Motor neuron (in vitro differentiated cells): ENCODE data around the gene SRRM4. TPM values are rescaled to one million over a fixed set of nuclear protein-coding genes. Genes with fewer than 3 reads are reported as not detected.

ENCODE experiments used
- ATAC-seq, 8 experiments: fragments of 200-7000 bp; cut with Tn5 transposase; replicated peaks in 6 of 8; 2 replicates each; pipeline ENCODE4 v1.8.0; 2021; ENCODE audit warnings: mild to moderate bottlenecking in 8 of 8, moderate library complexity in 8 of 8
- H3K27ac ChIP-seq, 2 donors: fragments of 250-450 bp; sonication (Bioruptor Pico); 2 replicates each; pipeline ENCODE4 v1.9.0; 2021; ENCODE audit warnings: antibody characterized with exemption in 2 of 2, mild to moderate bottlenecking in 2 of 2, moderate library complexity in 1 of 2
- H3K4me1 ChIP-seq, 2 donors: fragments of 250-450 bp; sonication (Bioruptor Pico); replicated peaks in 1 of 2; 2 replicates each; pipeline ENCODE4 v1.6.1; 2021; ENCODE audit warnings: antibody characterized with exemption in 2 of 2, mild to moderate bottlenecking in 2 of 2, moderate library complexity in 1 of 2
- H3K4me3 ChIP-seq, 5 donors: fragments of 250-450 bp; sonication (Bioruptor Pico); 2 replicates each; pipeline ENCODE4 v1.9.0; 2021; ENCODE audit warnings: antibody characterized with exemption in 5 of 5, mild to moderate bottlenecking in 5 of 5, moderate library complexity in 4 of 5
- WGBS, 10 experiments: fragments of 450-650 bp; shearing (Covaris generic); methylation state at CpG; one replicate each; pipeline ENCODE4 v1.0.0; 2022; 5-methylcytosine and 5-hydroxymethylcytosine counted together
- in situ Hi-C, 9 experiments: fragments of 400-800 bp; cut with MboI; loops; one replicate each; pipeline ENCODE4 v1.15.0; 2021; ENCODE audit warnings: low sequenced_read_pairs in 9 of 9, low pct_unique_long_range_greater_than_20kb in 2 of 9; ENCODE audit not compliant: unreplicated experiment in 9 of 9
- total RNA-seq, 8 experiments: library from RNA; unstranded; fragments of 300-600 nt; gene quantifications; 2 replicates each; pipeline versions ENCODE4 v1.2.3 to v1.2.4, GENCODE V29; 2022

SRRM4 gene
- total RNA-seq, 8 experiments from 2014 or later, result 0.04 to 20.9 (median 8.1) TPM

DNA sequence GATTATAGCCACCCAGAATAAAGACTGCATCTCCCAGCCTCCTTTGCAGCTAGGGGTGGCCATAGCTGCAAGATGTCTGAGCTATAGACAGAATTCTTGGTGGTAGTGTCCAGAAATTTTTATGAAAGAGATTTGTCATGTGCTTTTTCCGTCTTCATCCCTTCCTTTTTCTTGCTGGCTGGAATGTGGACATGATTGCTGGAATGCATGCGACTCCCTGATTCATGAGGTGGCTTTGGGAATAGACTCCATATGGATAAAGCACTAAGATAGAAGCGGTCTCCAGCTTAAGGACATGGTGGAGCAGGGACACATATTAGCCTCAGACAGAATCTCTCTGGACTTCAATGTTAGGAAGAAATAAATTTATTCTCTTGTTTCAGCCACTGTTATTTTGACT is 187.4 kb downstream of the SRRM4 start:
- ATAC-seq, result no peak
- in situ Hi-C loops, result no loop called here
- H3K27ac ChIP-seq, result no peak overlapping the region
- H3K4me3 ChIP-seq, result no peak overlapping the region
- WGBS, 10 experiments, result 33 to 100% (median 79%) methylated on average over 1 to 3 of the region's 3 CpGs; no CpG with 5 or more reads in 2 of the 10 experiments
- no peaks in the 10 kb centered on the region for H3K4me1 ChIP-seq

- Histone ChIP-seq H3K4me3 (no peak overlapping the region), H3K27ac (no peak overlapping the region), H3K4me1 (no peaks in the 10 kb centered on the region)
- WGBS, 10 experiments, result 0 to 100% (median 57%) methylated on average over 1 to 2 of the region's 2 CpGs; no CpG with 5 or more reads in 1 of the 10 experiments
- ATAC-seq, result no peak
- in situ Hi-C loops, result no loop called here
Observed at GRCh38 chr12:119169150-119169549, 187.8 kb downstream of the SRRM4 start.

- H3K4me1 ChIP-seq, result peaks cover 4 to 6% of the 10 kb centered on the region in 2 donors
- no peak overlapping the region for H3K27ac ChIP-seq
- no peak overlapping the region for H3K4me3 ChIP-seq
- no peak for ATAC-seq
- WGBS, 10 experiments, result 50 to 100% (median 94%) methylated on average over 1 to 5 of the region's 5 CpGs; no CpG with 5 or more reads in 2 of the 10 experiments
- in situ Hi-C loops, result no loop called here
Observed at GRCh38 chr12:119171291-119171690, 189.9 kb downstream of the SRRM4 start.

DNA sequence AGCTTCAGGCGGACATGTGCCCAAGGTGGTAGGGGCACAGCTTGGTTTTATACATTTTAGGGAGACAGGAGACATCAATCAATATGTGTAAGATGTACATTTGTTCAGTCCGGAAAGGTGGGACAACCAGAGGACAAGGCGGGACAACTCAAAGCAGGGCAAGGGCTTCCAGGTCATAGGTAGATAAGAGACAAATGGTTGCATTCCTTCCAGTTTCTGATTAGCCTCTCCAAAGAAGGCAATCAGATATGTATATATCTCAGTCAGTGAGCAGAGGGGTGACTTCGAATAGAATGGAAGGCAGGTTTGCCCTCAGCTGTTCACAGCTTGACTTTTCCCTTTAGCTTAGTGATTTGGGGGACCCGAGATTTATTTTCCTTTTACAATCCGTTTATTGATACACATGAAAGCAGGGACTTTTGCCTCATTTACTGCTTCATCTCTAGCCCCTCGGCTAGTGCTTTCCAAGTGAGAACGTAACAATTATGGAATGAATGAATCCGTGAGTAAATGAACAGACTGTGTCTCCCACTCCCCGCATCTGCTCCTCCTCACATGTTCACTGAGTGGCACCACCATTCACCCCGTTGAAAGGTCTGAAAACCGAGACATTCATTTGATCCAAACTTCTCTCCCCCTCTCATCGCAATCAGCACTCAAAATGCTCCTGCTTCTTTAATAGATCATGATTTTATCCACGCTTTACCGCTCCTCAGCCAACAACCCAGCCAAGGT is 190.5 kb downstream of the SRRM4 start:
- Histone ChIP-seq H3K4me1 (peaks cover 8 to 10% of the 10 kb centered on the region in 2 donors), H3K4me3 (no peak overlapping the region), H3K27ac (no peak overlapping the region)
- no peak for ATAC-seq
- WGBS, 10 experiments, result 35 to 83% (median 72%) methylated on average over 2 to 14 of the region's 15 CpGs; no CpG with 5 or more reads in 1 of the 10 experiments
- in situ Hi-C loops, result no loop called here

GRCh38 chr12:119175081-119175480 is 193.7 kb downstream of the SRRM4 start:
- Histone ChIP-seq H3K4me3 (no peak overlapping the region), H3K27ac (no peak overlapping the region), H3K4me1 (peaks cover 30 to 31% of the 10 kb centered on the region in 2 donors)
- in situ Hi-C loops, result loop anchor here in 1 of 9 experiments (25.0 kb wide), 1 partner anchor 237 kb away; no protein-coding TSS in a partner anchor
- no peak for ATAC-seq
- 50 to 100% (median 80%) methylated on average over 1 to 5 of the region's 5 CpGs; no CpG with 5 or more reads in 3 of the 10 experiments for WGBS, 10 experiments

GRCh38 chr12:119176267-119177055 is 195.1 kb downstream of the SRRM4 start:
- 24 to 100% (median 52%) methylated on average over 1 to 13 of the region's 21 CpGs; no CpG with 5 or more reads in 2 of the 10 experiments for WGBS, 10 experiments
- in situ Hi-C loops, result loop anchor here in 1 of 9 experiments (25.0 kb wide), 1 partner anchor 236 kb away; no protein-coding TSS in a partner anchor
- Histone ChIP-seq H3K4me3 (no peak overlapping the region), H3K27ac (peak overlapping the region; percentile 24 to 73), H3K4me1 (peaks cover 44% of the 10 kb centered on the region in 2 donors)
- ATAC-seq, result peak; percentile 47 to 77 (median 65)

DNA sequence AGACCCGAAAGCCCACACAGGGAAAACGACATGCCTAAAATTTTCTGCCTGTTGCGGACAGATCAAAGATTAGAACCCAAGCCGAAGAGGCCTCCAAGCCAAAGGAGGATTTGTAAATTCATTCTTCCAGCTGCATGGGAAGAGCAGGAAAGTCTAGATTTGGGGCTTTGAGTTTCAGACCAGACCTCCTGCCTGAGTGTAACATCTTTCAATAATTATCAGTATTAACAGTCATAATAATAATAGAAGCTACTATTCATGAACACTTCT is 195.7 kb downstream of the SRRM4 start:
- H3K27ac ChIP-seq, result no peak overlapping the region
- 77 to 100% (median 98%) methylated on average over 1 to 4 of the region's 4 CpGs; no CpG with 5 or more reads in 4 of the 10 experiments for WGBS, 10 experiments
- peaks cover 46 to 47% of the 10 kb centered on the region in 2 donors for H3K4me1 ChIP-seq
- H3K4me3 ChIP-seq, result no peak overlapping the region
- ATAC-seq, result no peak
- in situ Hi-C loops, result loop anchor here in 1 of 9 experiments (25.0 kb wide), 1 partner anchor 235 kb away; no protein-coding TSS in a partner anchor

- no peak overlapping the region for H3K27ac ChIP-seq
Observed at GRCh38 chr12:119177724-119178380, 196.5 kb downstream of the SRRM4 start.

DNA sequence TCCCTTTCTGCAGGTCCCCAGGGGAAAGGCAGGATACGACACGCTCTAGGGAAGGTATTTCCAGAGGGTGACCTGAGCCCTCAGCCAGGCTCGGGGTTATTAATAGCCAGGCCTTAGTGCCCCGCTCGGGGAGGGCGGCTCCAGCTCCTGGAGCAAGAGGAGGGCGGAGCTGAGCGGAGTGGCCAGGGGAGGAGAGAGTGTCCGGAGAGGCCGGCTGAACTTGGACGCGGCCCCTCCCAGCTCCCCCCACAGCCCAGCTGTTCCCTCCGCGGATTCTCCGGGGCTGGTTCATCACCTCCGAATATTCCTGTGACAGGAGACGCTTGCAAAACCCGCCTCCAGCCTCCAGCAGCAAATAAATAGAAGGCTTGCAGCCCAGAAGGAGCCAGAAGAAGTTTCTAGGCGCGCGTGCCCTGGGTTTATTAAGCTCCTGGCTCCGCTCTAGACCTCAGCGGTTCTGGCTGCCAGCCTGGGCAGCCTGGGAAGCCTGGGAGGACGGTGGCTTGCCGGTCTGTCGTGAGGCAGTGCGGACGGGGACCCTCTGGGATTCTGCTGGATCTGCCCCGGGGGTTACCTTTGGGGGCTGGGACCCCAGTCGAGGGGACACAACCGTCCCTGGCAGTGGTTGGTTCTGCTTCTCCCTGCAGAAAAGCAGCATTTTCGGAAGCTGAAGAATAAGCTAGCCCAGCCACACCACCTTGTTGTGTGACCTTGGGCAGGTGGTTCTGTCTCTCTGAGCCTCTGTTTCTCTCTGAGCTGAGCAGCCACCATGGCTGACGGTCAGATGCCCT is 197.4 kb downstream of the SRRM4 start, which contains the start of gene HSPB8:
Gene HSPB8, plus strand, starts transcription at position 388 of the 791 bp plus-strand sequence. Its CDS starts 382 bp downstream, at position 770.
- peak; percentile 74 to 90 (median 86) for ATAC-seq
- Histone ChIP-seq H3K4me3 (peak within 1 kb of the TSS in 3 of 5 donors; percentile 2 to 23 (median 10)), H3K27ac (peak within 1 kb of the TSS; percentile 20 to 45), H3K4me1 (peaks cover 46 to 47% of the 10 kb centered on the region in 2 donors)
- in situ Hi-C loops, result loop anchor here in 1 of 9 experiments (25.0 kb wide), 1 partner anchor 234 kb away; no protein-coding TSS in a partner anchor
- 0 to 60% (median 18%) methylated on average over 1 to 12 of the region's 33 CpGs; no CpG with 5 or more reads in 5 of the 10 experiments for WGBS, 10 experiments

More at GRCh38 chr12:119177724-119178380, 196.5 kb downstream of the SRRM4 start:
- H3K4me3 ChIP-seq, result no peak overlapping the region
- 73 to 100% (median 92%) methylated on average over 5 to 13 of the region's 15 CpGs for WGBS, 10 experiments
- no peak for ATAC-seq
- H3K4me1 ChIP-seq, result peaks cover 46 to 47% of the 10 kb centered on the region in 2 donors
- in situ Hi-C loops, result loop anchor here in 1 of 9 experiments (25.0 kb wide), 1 partner anchor 234 kb away; no protein-coding TSS in a partner anchor

DNA sequence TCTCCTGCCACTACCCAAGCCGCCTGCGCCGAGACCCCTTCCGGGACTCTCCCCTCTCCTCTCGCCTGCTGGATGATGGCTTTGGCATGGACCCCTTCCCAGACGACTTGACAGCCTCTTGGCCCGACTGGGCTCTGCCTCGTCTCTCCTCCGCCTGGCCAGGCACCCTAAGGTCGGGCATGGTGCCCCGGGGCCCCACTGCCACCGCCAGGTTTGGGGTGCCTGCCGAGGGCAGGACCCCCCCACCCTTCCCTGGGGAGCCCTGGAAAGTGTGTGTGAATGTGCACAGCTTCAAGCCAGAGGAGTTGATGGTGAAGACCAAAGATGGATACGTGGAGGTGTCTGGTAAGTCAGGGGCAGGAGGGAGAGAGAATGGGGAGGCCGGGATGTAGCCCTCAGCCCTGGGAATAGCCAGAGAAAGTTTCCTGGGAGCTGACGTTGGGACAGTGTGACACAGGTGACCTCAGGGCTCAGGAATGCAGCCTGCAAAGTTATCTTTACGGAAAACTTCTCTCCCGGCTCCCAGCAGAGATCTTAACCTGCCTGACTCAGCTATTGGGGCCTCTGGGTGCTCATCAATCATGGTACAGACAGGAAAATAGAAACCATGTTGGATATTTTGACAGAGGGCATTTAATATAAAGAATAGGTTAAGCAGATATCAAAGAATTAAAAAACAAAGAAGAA is 198.1 kb downstream of the SRRM4 start:
- Histone ChIP-seq H3K4me3 (peak overlapping the region in 2 of 5 donors; percentile 8 to 23), H3K27ac (peak overlapping the region; percentile 20 to 45), H3K4me1 (peaks cover 46 to 47% of the 10 kb centered on the region in 2 donors)
- in situ Hi-C loops, result loop anchor here in 1 of 9 experiments (25.0 kb wide), 1 partner anchor 233 kb away; no protein-coding TSS in a partner anchor
- peak in 2 of 8 experiments; percentile 1 to 2 for ATAC-seq
- 0 to 60% (median 23%) methylated on average over 1 to 7 of the region's 18 CpGs; no CpG with 5 or more reads in 6 of the 10 experiments for WGBS, 10 experiments

GRCh38 chr12:119180380-119181040 is 199.2 kb downstream of the SRRM4 start:
- 0 to 36% (median 20%) methylated on average over 1 to 6 of the region's 7 CpGs; no CpG with 5 or more reads in 1 of the 10 experiments for WGBS, 10 experiments
- Histone ChIP-seq H3K4me1 (peaks cover 46 to 47% of the 10 kb centered on the region in 2 donors), H3K4me3 (peak overlapping the region in 2 of 5 donors; percentile 18 to 23), H3K27ac (peak overlapping the region in 1 of 2 donors; percentile 43)
- peak in 4 of 8 experiments; percentile 4 to 65 (median 29) for ATAC-seq
- in situ Hi-C loops, result loop anchor here in 1 of 9 experiments (25.0 kb wide), 1 partner anchor 232 kb away; no protein-coding TSS in a partner anchor
